Activated CD8-positive, alpha-beta memory T cell treated with anti-CD3 and anti-CD28 coated beads for 36 hours (primary cell): ENCODE data around the gene PTPN7. TPM values are rescaled to one million over a fixed set of nuclear protein-coding genes. Genes with fewer than 3 reads are reported as not detected.
"Not testable (repeated sequence)": the region's sequence is repeated elsewhere in the genome, so short reads cannot be mapped to it uniquely, and the experiment has no call there.

Experiments used
- CTCF ChIA-PET: fragments of 350-600 bp; sonication (Branson Sonifier 250); formaldehyde crosslinking; loops from one replicate; lab custom pipeline; 2021; ENCODE audit warnings: antibody characterized with exemption; lab: Charles Lee
- POLR2A ChIA-PET: fragments of 350-600 bp; sonication (Branson Sonifier 250); formaldehyde crosslinking; loops from one replicate; lab custom pipeline; 2021; ENCODE audit warnings: antibody characterized with exemption; lab: Charles Lee
- total RNA-seq, 2 experiments: library from RNA; stranded (reverse); gene quantifications; one replicate each; pipeline ENCODE4 v1.2.3, GENCODE V29; 2021

The PTPN7 gene
- total RNA-seq, 2 experiments from 2014 or later = 454 to 462 TPM

DNA sequence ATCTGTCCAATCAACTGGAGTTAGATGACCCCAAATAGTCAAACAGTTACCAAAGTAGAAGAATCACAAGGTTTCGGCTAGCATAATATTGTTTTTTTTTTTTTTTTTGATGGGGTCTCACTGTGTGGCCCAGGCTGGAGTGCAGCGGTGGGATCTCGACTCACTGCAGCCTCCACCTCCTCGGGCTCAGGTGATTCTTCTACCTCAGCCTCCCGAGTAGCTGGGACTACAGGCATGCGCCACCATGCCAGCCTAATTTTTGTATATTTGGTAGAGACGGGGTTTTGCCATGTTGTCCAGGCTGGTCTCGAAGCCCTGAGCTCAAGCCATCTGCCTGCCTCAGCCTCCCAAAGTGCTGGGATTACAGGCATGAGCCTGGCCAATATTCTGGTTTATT, 14.7 kb downstream of the PTPN7 start:
- POLR2A ChIA-PET = interaction anchor here (0.7 to 2.0 kb wide), 3 partner anchors 9 to 650 kb away, joined by 3 to 6 read pairs (median 5); no protein-coding TSS in a partner anchor
- CTCF ChIA-PET = interaction anchor here (0.8 to 3.9 kb wide), 4 partner anchors 9 to 196 kb away, joined by 3 to 20 read pairs (median 4); partner anchors contain the start of genes PTPN7 and UBE2T

DNA sequence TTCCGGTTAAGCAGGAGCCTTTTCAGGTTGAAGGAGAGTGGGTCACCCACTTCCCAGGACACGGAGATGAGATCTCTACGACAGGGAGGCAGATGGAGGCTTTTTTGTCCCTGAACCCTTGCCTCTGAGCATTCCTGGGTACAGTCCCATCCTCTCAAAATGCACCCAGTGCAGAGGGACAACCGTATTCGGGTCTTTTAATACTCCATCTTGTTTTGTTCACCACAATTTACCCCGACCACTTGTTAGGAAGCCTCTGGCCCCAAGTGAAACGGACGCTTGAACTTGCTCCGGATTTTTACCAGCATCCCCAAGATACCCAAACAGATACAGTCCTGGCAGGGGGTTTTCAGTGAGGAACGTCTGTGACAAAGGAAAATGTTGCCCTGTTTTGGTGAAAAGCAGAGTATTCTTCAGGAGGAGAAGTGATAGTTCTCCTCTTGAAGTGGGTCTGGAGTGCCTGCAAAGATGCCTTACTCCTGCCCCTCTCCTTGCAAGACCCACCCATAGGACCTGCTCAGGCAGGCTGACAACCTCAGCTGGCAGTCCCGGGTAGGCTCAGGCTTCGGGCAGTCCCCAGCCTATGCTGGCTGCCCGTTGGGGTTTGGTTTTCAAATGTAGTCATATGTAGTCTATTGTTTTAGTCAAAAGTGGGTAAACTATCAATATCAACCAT, 15.2 kb downstream of the PTPN7 start:
- ChIA-PET POLR2A (interaction anchor here (1.1 to 2.0 kb wide), 2 partner anchors 10 to 11 kb away, joined by 5 to 6 read pairs; no protein-coding TSS in a partner anchor), CTCF (interaction anchor here (0.8 to 3.9 kb wide), 4 partner anchors 10 to 197 kb away, joined by 3 to 20 read pairs (median 4); partner anchors contain the start of genes PTPN7 and UBE2T)

GRCh38 chr1:202144402-202145067, 15.9 kb downstream of the PTPN7 start, which contains the start of gene ARL8A:
TSS of gene ARL8A (minus strand) at chr1:202144737. CDS start at chr1:202144572, 165 bp downstream.
- POLR2A ChIA-PET = interaction anchor here (1.0 to 2.0 kb wide), 2 partner anchors 12 to 16 kb away, joined by 4 to 5 read pairs; partner anchors contain the start of gene PTPN7
- CTCF ChIA-PET = interaction anchor here (0.6 to 1.1 kb wide), 2 partner anchors 13 to 262 kb away, joined by 3 read pairs; no protein-coding TSS in a partner anchor

DNA sequence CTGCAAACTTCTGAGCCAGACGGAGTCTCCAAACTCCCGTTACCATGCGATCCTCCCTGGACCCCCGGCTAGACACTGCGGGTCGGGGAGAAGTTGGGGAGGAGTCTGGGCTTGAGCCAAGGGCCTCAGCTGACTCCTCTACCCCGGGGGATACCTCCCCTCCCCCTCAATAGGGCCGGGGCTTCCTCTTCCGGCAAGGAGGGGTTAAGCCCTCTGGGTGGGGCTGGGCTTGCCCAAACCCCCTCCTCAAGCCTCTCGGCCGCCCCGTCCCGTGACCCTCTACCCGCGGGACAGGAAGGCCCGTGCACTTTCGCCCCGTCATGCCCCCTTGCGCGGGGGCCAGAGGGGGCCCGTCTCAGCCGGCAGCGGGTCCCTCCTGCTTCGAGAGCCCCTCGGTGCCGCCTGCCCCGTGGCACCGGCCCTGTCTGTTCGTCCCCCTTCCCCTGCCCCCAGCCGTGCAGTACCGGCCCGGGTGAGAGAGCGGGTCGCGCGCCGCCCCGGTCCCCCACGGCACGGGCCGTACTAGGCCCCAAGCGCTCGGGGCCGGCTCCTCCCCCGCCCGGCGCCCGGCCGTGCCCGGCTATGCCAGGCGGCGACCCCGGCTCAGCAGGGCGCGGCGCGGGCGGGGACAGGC, 16.5 kb downstream of the PTPN7 start:
- ChIA-PET CTCF (interaction anchor here (0.6 to 1.6 kb wide), 5 partner anchors 11 to 261 kb away, joined by 3 to 4 read pairs (median 4); no protein-coding TSS in a partner anchor), POLR2A (interaction anchor here (1.0 kb wide), 1 partner anchor 17 kb away, joined by 4 read pairs; the partner anchor contains the start of gene PTPN7)

DNA sequence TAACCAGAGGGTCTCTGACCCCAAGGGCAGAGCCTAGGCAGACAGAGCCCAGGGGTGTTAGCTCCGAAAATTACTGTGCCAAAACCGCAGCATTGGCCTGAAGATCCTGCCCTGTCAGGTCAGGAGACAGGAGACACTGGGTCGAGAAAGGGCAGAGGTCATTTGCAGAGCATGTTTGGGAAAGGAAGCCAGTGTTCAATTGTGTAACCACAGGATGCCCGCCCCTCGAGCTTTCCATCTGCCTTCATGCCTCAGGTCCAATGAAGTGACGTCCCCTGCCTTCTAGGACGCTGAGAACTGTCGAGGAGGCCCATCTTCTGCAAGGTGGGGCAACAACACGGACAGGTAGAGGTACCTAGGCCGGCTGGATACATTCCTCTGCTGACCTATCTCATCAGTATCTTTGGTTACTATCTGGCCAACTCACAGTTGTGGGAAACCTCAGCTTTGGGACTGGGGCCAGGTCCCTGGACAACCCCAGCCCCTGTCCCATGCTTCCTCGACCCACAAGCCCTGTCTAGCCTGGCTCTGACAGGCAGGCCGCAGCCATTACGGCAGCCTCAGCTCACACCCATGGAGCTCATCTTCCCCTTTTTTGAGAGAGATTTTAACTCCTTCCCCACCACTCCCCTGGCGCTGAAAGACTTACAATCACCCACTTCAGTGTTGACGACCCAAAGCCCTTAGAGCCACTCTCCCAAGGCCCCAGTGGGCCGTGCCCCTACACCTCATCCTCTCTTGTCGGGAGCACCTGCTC, 17.2 kb downstream of the PTPN7 start:
- POLR2A ChIA-PET = interaction anchor here (0.9 kb wide), 1 partner anchor 19 kb away, joined by 4 read pairs; no protein-coding TSS in a partner anchor
- CTCF ChIA-PET = interaction anchor here (0.8 to 1.6 kb wide), 4 partner anchors 12 to 247 kb away, joined by 3 to 4 read pairs (median 4); no protein-coding TSS in a partner anchor

GRCh38 chr1:202141468-202141867, 18.9 kb downstream of the PTPN7 start:
- CTCF ChIA-PET, POLR2A ChIA-PET: not testable (repeated sequence)

- CTCF ChIA-PET = no interaction called here
- POLR2A ChIA-PET = no interaction called here
Measured at GRCh38 chr1:202140833-202141232, 19.6 kb downstream of the PTPN7 start.

DNA sequence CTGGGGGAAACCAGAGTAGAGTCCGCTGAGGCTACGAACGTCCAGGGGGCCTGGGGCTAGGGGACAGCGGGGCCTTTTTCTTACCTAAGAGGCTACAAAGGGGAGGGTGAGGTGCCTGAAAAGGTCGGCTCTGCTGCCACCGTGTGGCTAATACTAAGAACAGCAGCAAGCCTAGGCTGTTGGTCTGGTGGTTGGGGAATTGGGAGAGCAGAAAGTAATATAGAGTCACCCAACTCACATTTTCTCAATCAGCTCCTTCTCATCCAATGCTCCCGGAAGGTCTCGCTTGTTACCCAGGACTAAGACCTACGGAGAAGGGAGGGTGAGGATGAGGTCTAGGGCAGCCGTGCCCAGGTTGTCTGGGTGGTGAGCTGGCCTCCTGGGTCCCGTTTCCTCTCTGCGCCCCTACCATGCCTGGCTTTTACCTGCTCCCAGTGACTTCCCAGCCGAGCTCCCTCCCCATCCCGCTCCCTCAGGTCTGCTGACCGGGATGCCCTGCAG, 25.1 kb downstream of the PTPN7 start:
- CTCF ChIA-PET = interaction anchor here (0.7 to 1.6 kb wide), 11 partner anchors 16 to 239 kb away, joined by 3 to 8 read pairs (median 3); partner anchors contain the start of gene ELF3
- POLR2A ChIA-PET = interaction anchor here (0.6 kb wide), 1 partner anchor 178 kb away, joined by 4 read pairs; no protein-coding TSS in a partner anchor

DNA sequence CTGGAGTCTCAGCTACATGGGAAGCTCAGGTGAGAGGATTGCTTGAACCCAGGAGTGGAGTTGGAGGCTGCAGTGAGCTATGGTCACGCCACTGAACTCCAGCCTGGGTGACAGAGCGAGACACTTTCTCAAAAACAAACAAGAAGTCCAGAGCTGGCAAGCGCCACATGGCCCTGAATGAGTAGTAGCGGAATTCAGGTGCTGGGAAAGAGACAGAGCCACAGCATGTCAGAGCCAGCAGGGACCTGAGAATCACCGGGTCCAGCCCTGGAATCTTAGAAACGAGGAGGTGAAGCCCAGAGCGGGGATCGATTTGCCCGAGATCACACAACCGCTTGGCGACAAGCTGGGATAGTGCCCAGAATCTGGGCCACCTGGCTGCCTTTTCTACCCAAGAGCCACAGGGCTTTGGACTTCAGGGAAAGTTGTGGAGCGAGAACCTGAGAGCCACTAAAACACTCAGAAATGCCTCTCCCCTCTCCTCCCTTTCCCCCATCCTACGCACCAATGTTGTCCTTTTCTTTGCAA, 25.7 kb downstream of the PTPN7 start:
- POLR2A ChIA-PET = no interaction called here
- CTCF ChIA-PET = interaction anchor here (1.0 to 1.6 kb wide), 8 partner anchors 15 to 173 kb away, joined by 3 to 8 read pairs (median 3); partner anchors contain the start of gene ELF3

- ChIA-PET CTCF (interaction anchor here (1.1 to 1.2 kb wide), 2 partner anchors 117 to 174 kb away, joined by 3 read pairs; no protein-coding TSS in a partner anchor), POLR2A (no interaction called here)
Measured at GRCh38 chr1:202133989-202134388, 26.4 kb downstream of the PTPN7 start.

GRCh38 chr1:202133496-202133895, 26.9 kb downstream of the PTPN7 start:
- ChIA-PET CTCF (interaction anchor here (1.1 kb wide), 1 partner anchor 116 kb away, joined by 3 read pairs; no protein-coding TSS in a partner anchor), POLR2A (no interaction called here)

DNA sequence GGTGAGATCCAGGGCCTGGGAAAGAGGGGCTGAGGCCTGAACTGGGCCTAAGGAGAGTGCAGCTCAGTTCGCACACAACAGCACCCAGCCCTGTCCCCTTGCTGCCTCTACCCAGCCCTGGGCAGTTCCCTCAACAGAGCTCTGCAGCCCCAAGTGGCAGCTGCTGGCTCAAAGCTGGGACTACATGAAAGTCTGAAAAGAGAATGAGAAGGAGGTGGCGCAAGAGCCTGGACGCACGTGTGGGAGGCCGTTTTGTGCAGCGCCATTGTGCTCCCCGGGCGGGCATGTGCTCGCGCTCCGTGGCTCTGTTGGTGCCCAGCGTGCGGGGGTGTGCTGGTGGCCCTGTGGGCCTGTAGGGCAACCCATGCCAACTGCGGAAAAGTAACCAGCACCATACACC, 27.4 kb downstream of the PTPN7 start:
- ChIA-PET POLR2A (no interaction called here), CTCF (interaction anchor here (1.1 kb wide), 1 partner anchor 116 kb away, joined by 3 read pairs; no protein-coding TSS in a partner anchor)

DNA sequence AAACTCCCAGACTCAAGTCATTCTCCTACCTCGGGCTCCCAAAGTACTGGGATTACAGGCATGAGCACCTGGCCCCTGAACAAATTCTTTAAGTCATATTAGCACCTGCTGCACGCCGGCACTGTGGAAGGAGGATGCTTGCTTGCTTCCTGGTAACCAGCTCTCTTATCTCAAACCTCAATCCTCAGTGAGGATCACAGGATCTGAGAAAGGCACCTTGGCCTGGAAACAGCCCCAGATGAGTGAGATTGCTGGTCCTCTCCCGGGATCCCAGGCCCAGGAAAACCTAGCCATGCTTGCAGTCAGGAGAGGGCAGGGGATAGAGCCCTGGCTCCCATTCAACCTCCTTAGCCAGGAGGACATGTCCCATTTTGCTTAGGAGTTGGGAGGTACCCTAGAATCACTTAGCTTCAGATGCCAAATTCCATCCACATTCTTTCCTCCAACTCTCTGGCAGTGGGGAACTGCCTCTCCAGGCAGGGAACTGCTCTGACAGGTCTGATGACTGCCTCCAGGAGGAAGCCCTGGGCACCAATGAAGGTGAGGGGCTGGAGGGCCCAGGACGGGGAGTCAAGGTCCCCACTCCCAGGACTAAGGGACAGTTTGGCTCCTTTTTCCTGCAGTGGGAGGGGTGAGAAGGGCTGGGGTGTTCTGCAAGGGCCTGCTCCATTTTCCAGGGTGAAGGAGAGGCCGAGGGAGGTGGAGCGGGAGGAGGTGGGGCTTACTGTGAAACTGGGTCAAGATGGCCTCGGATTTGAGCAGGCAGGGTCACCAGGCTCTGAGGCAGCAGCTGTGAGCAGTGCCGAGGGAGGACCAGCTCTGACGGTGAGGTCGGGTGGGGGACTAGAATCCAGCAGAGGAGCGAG, 28.2 kb downstream of the PTPN7 start:
- ChIA-PET POLR2A (interaction anchor here (0.7 kb wide), 1 partner anchor 236 kb away, joined by 3 read pairs; no protein-coding TSS in a partner anchor), CTCF (interaction anchor here (0.6 kb wide), 1 partner anchor 188 kb away, joined by 4 read pairs; no protein-coding TSS in a partner anchor)

DNA sequence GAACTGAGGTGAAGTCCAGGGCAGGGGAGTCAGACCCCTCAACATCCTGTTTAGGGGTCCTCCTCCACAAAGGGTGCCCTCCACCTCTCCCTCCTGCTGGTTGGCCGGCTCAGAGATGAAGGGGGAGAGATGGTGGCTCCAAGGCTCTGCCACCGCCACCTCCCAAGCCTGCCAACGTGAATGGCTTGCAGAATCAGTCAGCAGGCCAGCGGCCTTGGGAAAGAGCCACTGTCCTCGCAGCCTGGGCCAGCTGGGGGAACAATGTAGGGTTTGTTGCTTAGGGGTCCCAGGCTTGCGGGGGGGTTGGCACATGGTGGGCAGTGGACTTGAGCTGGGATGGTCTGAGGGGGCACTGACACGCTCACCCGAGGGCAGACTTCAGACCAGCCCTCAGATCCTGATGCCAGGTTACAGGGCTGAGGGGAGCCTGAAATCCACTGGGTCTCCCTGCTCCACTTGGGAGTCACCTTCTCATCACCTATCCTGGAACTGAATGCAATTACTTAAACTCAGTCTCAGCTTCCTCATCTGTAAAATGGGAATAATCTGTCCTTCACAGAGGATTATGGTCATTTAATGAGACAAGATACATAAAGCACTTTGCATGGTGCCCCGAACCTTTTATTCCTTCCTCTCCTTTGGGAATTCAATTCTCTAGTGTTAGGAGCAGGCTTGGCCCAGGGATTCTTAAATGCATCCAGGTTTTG, 29.4 kb downstream of the PTPN7 start:
- ChIA-PET CTCF (interaction anchor here (0.6 to 2.0 kb wide), 2 partner anchors 131 to 187 kb away, joined by 4 to 6 read pairs; no protein-coding TSS in a partner anchor), POLR2A (no interaction called here)

- ChIA-PET CTCF (interaction anchor here (0.6 to 2.0 kb wide), 2 partner anchors 130 to 266 kb away, joined by 3 to 6 read pairs; no protein-coding TSS in a partner anchor), POLR2A (interaction anchor here (0.6 kb wide), 1 partner anchor 31 kb away, joined by 3 read pairs; no protein-coding TSS in a partner anchor)
Measured at GRCh38 chr1:202130297-202130721, 30.1 kb downstream of the PTPN7 start.
